WTC11 (cell line): ENCODE data around the gene SMAD3. TPM values are rescaled to one million over a fixed set of nuclear protein-coding genes. Genes with fewer than 3 reads are reported as not detected.

Experiments
- ATAC-seq: fragments of 200-7000 bp; cut with Tn5 transposase; 2 replicates; pipeline ENCODE4 v1.10.0; 2021; ENCODE audit warnings: mild to moderate bottlenecking, moderate library complexity
- CTCF ChIA-PET: fragments of 300-600 bp; sonication (Branson Sonifier 250); formaldehyde crosslinking; loops from one replicate; lab custom pipeline; 2021; ENCODE audit warnings: antibody characterized with exemption; lab: Charles Lee
- POLR2A ChIA-PET: fragments of 350-600 bp; sonication (Branson Sonifier 250); formaldehyde crosslinking; loops from one replicate; lab custom pipeline; 2021; ENCODE audit warnings: antibody characterized with exemption; lab: Charles Lee
- DNase-seq: peaks from one replicate; pipeline ENCODE4 v3.0.0; 2021; ENCODE audit warnings: low spot score
- H3K27ac Mint-ChIP-seq: 2 replicates; pipeline ENCODE4 v1.8.0; 2021; ENCODE audit warnings: mixed read lengths
- H3K27me3 Mint-ChIP-seq: 2 replicates; pipeline ENCODE4 v1.8.0; 2021; ENCODE audit warnings: low read depth, mild to moderate bottlenecking, moderate library complexity, mixed read lengths
- H3K36me3 Mint-ChIP-seq: 2 replicates; pipeline ENCODE4 v1.8.0; 2021; ENCODE audit warnings: mixed read lengths
- H3K4me1 Mint-ChIP-seq: 2 replicates; pipeline ENCODE4 v1.8.0; 2022; ENCODE audit warnings: mixed read lengths
- H3K4me3 Mint-ChIP-seq: 2 replicates; pipeline ENCODE4 v1.8.0; 2021; ENCODE audit warnings: mild to moderate bottlenecking, moderate library complexity, mixed read lengths
- H3K9me3 Mint-ChIP-seq: 2 replicates; pipeline ENCODE4 v1.8.0; 2021; ENCODE audit warnings: mixed read lengths
- CBFB ChIP-seq: sonication (generic); formaldehyde crosslinking; IDR thresholded peaks from 2 replicates; pipeline ENCODE4 v1.8.1; 2022; ENCODE audit warnings: mild to moderate bottlenecking, low read depth, missing genetic modification reagents
- CDX4 ChIP-seq: fragments of 250-450 bp; sonication (Bioruptor Pico); IDR thresholded peaks from 2 replicates; pipeline ENCODE4 v1.9.0; 2021; ENCODE audit warnings: moderate library complexity, mild to moderate bottlenecking, inconsistent platforms, borderline replicate concordance
- EMX1 ChIP-seq: fragments of 250-450 bp; sonication (Bioruptor Pico); IDR thresholded peaks from 2 replicates; pipeline ENCODE4 v1.8.0; 2021; ENCODE audit warnings: mild to moderate bottlenecking
- ESRRA ChIP-seq: sonication (generic); formaldehyde crosslinking; IDR thresholded peaks from 2 replicates; pipeline ENCODE4 v1.8.1; 2022; ENCODE audit warnings: mild to moderate bottlenecking, missing genetic modification reagents, borderline replicate concordance
- GABPB1 ChIP-seq: sonication (generic); formaldehyde crosslinking; IDR thresholded peaks from 2 replicates; pipeline ENCODE4 v1.8.1; 2023; ENCODE audit warnings: mild to moderate bottlenecking, missing genetic modification reagents
- MYBL2 ChIP-seq: sonication (generic); formaldehyde crosslinking; IDR thresholded peaks from 2 replicates; pipeline ENCODE4 v1.8.1; 2023; ENCODE audit warnings: mild to moderate bottlenecking, moderate library complexity, missing genetic modification reagents
- OVOL2 ChIP-seq: fragments of 250-450 bp; sonication (Bioruptor Pico); IDR thresholded peaks from 2 replicates; pipeline ENCODE4 v1.9.0; 2021; ENCODE audit warnings: mild to moderate bottlenecking, borderline replicate concordance
- PRDM15 ChIP-seq: sonication (generic); formaldehyde crosslinking; IDR thresholded peaks from 2 replicates; pipeline ENCODE4 v1.8.0; 2022; ENCODE audit warnings: missing genetic modification reagents
- PREB ChIP-seq: sonication (generic); formaldehyde crosslinking; IDR thresholded peaks from 2 replicates; pipeline ENCODE4 v1.8.1; 2022; ENCODE audit warnings: mild to moderate bottlenecking, missing genetic modification reagents, moderate library complexity, borderline replicate concordance
- RELA ChIP-seq: sonication (generic); formaldehyde crosslinking; IDR thresholded peaks from 2 replicates; pipeline ENCODE4 v1.8.1; 2022; ENCODE audit warnings: missing genetic modification reagents, mild to moderate bottlenecking, borderline replicate concordance
- TCF7 ChIP-seq: sonication (generic); formaldehyde crosslinking; IDR thresholded peaks from 2 replicates; pipeline ENCODE4 v1.8.0; 2022; ENCODE audit warnings: mild to moderate bottlenecking, low read depth, missing genetic modification reagents, moderate library complexity
- USF2 ChIP-seq: sonication (generic); formaldehyde crosslinking; IDR thresholded peaks from 2 replicates; pipeline ENCODE4 v1.8.1; 2023; ENCODE audit warnings: mild to moderate bottlenecking, missing genetic modification reagents, moderate library complexity
- ZNF138 ChIP-seq: sonication (generic); formaldehyde crosslinking; conservative IDR thresholded peaks from 2 replicates; pipeline ENCODE4 v1.8.1; 2022; ENCODE audit warnings: mild to moderate bottlenecking, moderate library complexity, missing genetic modification reagents
- ZNF263 ChIP-seq: sonication (generic); formaldehyde crosslinking; IDR thresholded peaks from 2 replicates; pipeline ENCODE4 v1.8.1; 2022; ENCODE audit warnings: low read depth, mild to moderate bottlenecking, moderate library complexity, missing genetic modification reagents
- ZSCAN18 ChIP-seq: fragments of 250-450 bp; sonication (Bioruptor Pico); IDR thresholded peaks from 2 replicates; pipeline ENCODE4 v2.1.2; 2022; ENCODE audit warnings: mild to moderate bottlenecking, moderate library complexity
- total RNA-seq: library from RNA; stranded (reverse); gene quantifications from 3 replicates; pipeline ENCODE4 v1.2.3, GENCODE V29; 2021
- TF ChIP-seq, protein P1 (sequence below): fragments of 250-450 bp; sonication (Bioruptor Pico); IDR thresholded peaks from 2 replicates; pipeline ENCODE4 v1.9.0; 2021; ENCODE audit warnings: mild to moderate bottlenecking
- TF ChIP-seq, protein P2 (sequence below): fragments of 250-450 bp; sonication (Bioruptor Pico); IDR thresholded peaks from 2 replicates; pipeline ENCODE4 v1.9.0; 2021; ENCODE audit warnings: mild to moderate bottlenecking
- TF ChIP-seq, protein P3 (sequence below): sonication (generic); formaldehyde crosslinking; IDR thresholded peaks from 2 replicates; pipeline ENCODE4 v1.8.0; 2022; ENCODE audit warnings: mild to moderate bottlenecking, missing genetic modification reagents

The SMAD3 gene
- total RNA-seq, 1 experiment from 2014 or later: 34.6 TPM

- Mint-ChIP-seq H3K27me3 (no peaks in the 10 kb centered on the region), H3K4me1 (no peaks in the 10 kb centered on the region), H3K9me3 (peaks cover 3% of the 10 kb centered on the region; the same call in 1 of the 2 replicates), H3K36me3 (peaks cover 4% of the 10 kb centered on the region), H3K4me3 (no peak overlapping the region), H3K27ac (no peak overlapping the region)
- no peak for DNase-seq
- ChIA-PET CTCF (no interaction called here), POLR2A (no interaction called here)
- ATAC-seq: no peak
- TF ChIP-seq ZSCAN18 (CRISPR knock-in tag): no peak
- no peak for TF ChIP-seq PRDM15 (CRISPR knock-in tag)
- no peak for TF ChIP-seq ZNF138 (CRISPR knock-in tag)
- TF ChIP-seq, protein P1, sequence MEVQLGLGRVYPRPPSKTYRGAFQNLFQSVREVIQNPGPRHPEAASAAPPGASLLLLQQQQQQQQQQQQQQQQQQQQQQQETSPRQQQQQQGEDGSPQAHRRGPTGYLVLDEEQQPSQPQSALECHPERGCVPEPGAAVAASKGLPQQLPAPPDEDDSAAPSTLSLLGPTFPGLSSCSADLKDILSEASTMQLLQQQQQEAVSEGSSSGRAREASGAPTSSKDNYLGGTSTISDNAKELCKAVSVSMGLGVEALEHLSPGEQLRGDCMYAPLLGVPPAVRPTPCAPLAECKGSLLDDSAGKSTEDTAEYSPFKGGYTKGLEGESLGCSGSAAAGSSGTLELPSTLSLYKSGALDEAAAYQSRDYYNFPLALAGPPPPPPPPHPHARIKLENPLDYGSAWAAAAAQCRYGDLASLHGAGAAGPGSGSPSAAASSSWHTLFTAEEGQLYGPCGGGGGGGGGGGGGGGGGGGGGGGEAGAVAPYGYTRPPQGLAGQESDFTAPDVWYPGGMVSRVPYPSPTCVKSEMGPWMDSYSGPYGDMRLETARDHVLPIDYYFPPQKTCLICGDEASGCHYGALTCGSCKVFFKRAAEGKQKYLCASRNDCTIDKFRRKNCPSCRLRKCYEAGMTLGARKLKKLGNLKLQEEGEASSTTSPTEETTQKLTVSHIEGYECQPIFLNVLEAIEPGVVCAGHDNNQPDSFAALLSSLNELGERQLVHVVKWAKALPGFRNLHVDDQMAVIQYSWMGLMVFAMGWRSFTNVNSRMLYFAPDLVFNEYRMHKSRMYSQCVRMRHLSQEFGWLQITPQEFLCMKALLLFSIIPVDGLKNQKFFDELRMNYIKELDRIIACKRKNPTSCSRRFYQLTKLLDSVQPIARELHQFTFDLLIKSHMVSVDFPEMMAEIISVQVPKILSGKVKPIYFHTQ (CRISPR knock-in tag): no peak
- no peak for TF ChIP-seq EMX1 (CRISPR knock-in tag)
- no peak for TF ChIP-seq ESRRA (CRISPR knock-in tag)
- TF ChIP-seq USF2 (CRISPR knock-in tag): no peak
- no peak for TF ChIP-seq PREB (CRISPR knock-in tag)
- TF ChIP-seq CDX4 (CRISPR knock-in tag): no peak
- TF ChIP-seq ZNF263 (CRISPR knock-in tag): no peak
- TF ChIP-seq, all 79 proteins: peak for 0
Observed at GRCh38 chr15:67218428-67218827, 153.0 kb downstream of the SMAD3 start.

- no peak for DNase-seq
- H3K27me3 Mint-ChIP-seq: no peaks in the 10 kb centered on the region
- H3K36me3 Mint-ChIP-seq: peaks cover 4% of the 10 kb centered on the region
- no peaks in the 10 kb centered on the region for H3K4me1 Mint-ChIP-seq
- H3K4me3 Mint-ChIP-seq: no peak overlapping the region
- H3K27ac Mint-ChIP-seq: no peak overlapping the region
- ChIA-PET CTCF (no interaction called here), POLR2A (no interaction called here)
- H3K9me3 Mint-ChIP-seq: peaks cover 3% of the 10 kb centered on the region; the same call in 1 of the 2 replicates
- no peak for ATAC-seq
- no peak for TF ChIP-seq OVOL2 (CRISPR knock-in tag)
- TF ChIP-seq, protein P2, sequence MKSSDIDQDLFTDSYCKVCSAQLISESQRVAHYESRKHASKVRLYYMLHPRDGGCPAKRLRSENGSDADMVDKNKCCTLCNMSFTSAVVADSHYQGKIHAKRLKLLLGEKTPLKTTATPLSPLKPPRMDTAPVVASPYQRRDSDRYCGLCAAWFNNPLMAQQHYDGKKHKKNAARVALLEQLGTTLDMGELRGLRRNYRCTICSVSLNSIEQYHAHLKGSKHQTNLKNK (CRISPR knock-in tag): no peak
- TF ChIP-seq, protein P3, sequence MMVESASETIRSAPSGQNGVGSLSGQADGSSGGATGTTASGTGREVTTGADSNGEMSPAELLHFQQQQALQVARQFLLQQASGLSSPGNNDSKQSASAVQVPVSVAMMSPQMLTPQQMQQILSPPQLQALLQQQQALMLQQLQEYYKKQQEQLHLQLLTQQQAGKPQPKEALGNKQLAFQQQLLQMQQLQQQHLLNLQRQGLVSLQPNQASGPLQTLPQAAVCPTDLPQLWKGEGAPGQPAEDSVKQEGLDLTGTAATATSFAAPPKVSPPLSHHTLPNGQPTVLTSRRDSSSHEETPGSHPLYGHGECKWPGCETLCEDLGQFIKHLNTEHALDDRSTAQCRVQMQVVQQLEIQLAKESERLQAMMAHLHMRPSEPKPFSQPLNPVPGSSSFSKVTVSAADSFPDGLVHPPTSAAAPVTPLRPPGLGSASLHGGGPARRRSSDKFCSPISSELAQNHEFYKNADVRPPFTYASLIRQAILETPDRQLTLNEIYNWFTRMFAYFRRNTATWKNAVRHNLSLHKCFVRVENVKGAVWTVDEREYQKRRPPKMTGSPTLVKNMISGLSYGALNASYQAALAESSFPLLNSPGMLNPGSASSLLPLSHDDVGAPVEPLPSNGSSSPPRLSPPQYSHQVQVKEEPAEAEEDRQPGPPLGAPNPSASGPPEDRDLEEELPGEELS: no peak
- no peak for TF ChIP-seq GABPB1 (CRISPR knock-in tag)
- no peak for TF ChIP-seq MYBL2 (CRISPR knock-in tag)
- no peak for TF ChIP-seq CDX4 (CRISPR knock-in tag)
- TF ChIP-seq TCF7: no peak
- no peak for TF ChIP-seq RELA
- no peak for TF ChIP-seq CBFB (CRISPR knock-in tag)
- no peak for TF ChIP-seq ZNF263 (CRISPR knock-in tag)
- no peak for TF ChIP-seq ESRRA (CRISPR knock-in tag)
Observed at GRCh38 chr15:67219288-67219687, 153.9 kb downstream of the SMAD3 start.
